Vagina (tissue), 2 donors: Measurements from ENCODE around the gene VSTM2B.

ENCODE experiments used
- POLR2A ChIP-seq, 2 donors: fragments of 450-650 bp; IDR thresholded peaks; one replicate each; pipeline ENCODE4 v1.6.1; 2017; ENCODE audit warnings: antibody characterized with exemption in 2 of 2, mild to moderate bottlenecking in 2 of 2, moderate library complexity in 2 of 2
- POLR2AphosphoS5 ChIP-seq, 2 donors: sonication (generic); formaldehyde crosslinking; IDR thresholded peaks; one replicate each; pipeline ENCODE4 v1.9.0; 2017; ENCODE audit warnings: antibody characterized with exemption in 2 of 2, mild to moderate bottlenecking in 2 of 2, low read depth in 1 of 2; ENCODE audit not compliant: insufficient read depth in 1 of 2
- TF ChIP-seq, protein P1 (sequence below), 3 experiments: fragments of 450-650 bp in 2 of 3; fragments of 200-600 bp in 1 of 3; sonication (generic) in 1 of 3; IDR thresholded peaks; one replicate each; pipeline ENCODE4 v1.5.1; 2017 to 2019; ENCODE audit warnings: antibody characterized with exemption in 3 of 3, mild to moderate bottlenecking in 2 of 3, moderate library complexity in 2 of 3

GRCh38 chr19:29495091-29495490, 30.7 kb upstream of the VSTM2B start:
- TF ChIP-seq POLR2A (IDR thresholded peaks at IDR 0.05): no peak
- TF ChIP-seq, protein P1, sequence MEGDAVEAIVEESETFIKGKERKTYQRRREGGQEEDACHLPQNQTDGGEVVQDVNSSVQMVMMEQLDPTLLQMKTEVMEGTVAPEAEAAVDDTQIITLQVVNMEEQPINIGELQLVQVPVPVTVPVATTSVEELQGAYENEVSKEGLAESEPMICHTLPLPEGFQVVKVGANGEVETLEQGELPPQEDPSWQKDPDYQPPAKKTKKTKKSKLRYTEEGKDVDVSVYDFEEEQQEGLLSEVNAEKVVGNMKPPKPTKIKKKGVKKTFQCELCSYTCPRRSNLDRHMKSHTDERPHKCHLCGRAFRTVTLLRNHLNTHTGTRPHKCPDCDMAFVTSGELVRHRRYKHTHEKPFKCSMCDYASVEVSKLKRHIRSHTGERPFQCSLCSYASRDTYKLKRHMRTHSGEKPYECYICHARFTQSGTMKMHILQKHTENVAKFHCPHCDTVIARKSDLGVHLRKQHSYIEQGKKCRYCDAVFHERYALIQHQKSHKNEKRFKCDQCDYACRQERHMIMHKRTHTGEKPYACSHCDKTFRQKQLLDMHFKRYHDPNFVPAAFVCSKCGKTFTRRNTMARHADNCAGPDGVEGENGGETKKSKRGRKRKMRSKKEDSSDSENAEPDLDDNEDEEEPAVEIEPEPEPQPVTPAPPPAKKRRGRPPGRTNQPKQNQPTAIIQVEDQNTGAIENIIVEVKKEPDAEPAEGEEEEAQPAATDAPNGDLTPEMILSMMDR (IDR thresholded peaks at IDR 0.05): no peak
- no peak for TF ChIP-seq POLR2AphosphoS5 (IDR thresholded peaks at IDR 0.05; ENCODE audit: insufficient read depth in 1 of 2, low read depth in 1 of 2)
